H9 (cell line): ENCODE measurements around the gene ZNF524. TPM values are rescaled to one million over a fixed set of nuclear protein-coding genes. Genes with fewer than 3 reads are reported as not detected.

Experiments
- DNase-seq: peaks from one replicate; pipeline ENCODE4 v3.0.0-alpha.2; 2017
- H2AFZ ChIP-seq: one replicate; pipeline ENCODE4 v1.6.1; 2013; ENCODE audit warnings: mild to moderate bottlenecking, low read length, control low read depth, moderate library complexity
- H2AK5ac ChIP-seq: 2 replicates; pipeline ENCODE4 v1.6.1; 2013; ENCODE audit warnings: low read length, control low read depth, mixed read lengths; ENCODE audit not compliant: insufficient read length
- H2BK120ac ChIP-seq: one replicate; pipeline ENCODE4 v1.6.1; 2013; ENCODE audit warnings: low read depth, mild to moderate bottlenecking, low read length, control low read depth, inconsistent platforms; ENCODE audit not compliant: poor library complexity, severe bottlenecking
- H2BK12ac ChIP-seq: 2 replicates; pipeline ENCODE4 v1.6.1; 2013; ENCODE audit warnings: low read length, control low read depth, mixed read lengths, low read depth; ENCODE audit not compliant: insufficient read length
- H2BK15ac ChIP-seq: 2 replicates; pipeline ENCODE4 v1.6.1; 2013; ENCODE audit warnings: low read depth, low read length, control low read depth
- H2BK20ac ChIP-seq: one replicate; pipeline ENCODE4 v1.6.1; 2013; ENCODE audit warnings: low read depth, mild to moderate bottlenecking, low read length, control low read depth, inconsistent platforms; ENCODE audit not compliant: poor library complexity, severe bottlenecking
- H2BK5ac ChIP-seq: 2 replicates; pipeline ENCODE4 v1.6.1; 2013; ENCODE audit warnings: low read length, control low read depth, mixed read lengths; ENCODE audit not compliant: insufficient read length
- H3K14ac ChIP-seq: 2 replicates; pipeline ENCODE4 v1.6.1; 2013; ENCODE audit warnings: low read length, control low read depth; ENCODE audit not compliant: insufficient read depth
- H3K18ac ChIP-seq: 2 replicates; pipeline ENCODE4 v1.6.1; 2013; ENCODE audit warnings: low read depth, mild to moderate bottlenecking, mixed read lengths, low read length, control low read depth; ENCODE audit not compliant: insufficient read length
- H3K23ac ChIP-seq: 2 replicates; pipeline ENCODE4 v1.6.1; 2013; ENCODE audit warnings: low read length, control low read depth, mixed read lengths, low read depth; ENCODE audit not compliant: insufficient read length
- H3K23me2 ChIP-seq: 2 replicates; pipeline ENCODE4 v1.6.1; 2013; ENCODE audit warnings: low read depth, mild to moderate bottlenecking, mixed read lengths, low read length, control low read depth; ENCODE audit not compliant: insufficient read length, poor library complexity, severe bottlenecking
- H3K27ac ChIP-seq: 2 replicates; pipeline ENCODE4 v1.5.1; 2013; ENCODE audit warnings: low read length, control low read depth, mixed read lengths, low read depth; ENCODE audit not compliant: insufficient read length
- H3K27me3 ChIP-seq: 2 replicates; pipeline ENCODE4 v1.6.1; 2013; ENCODE audit warnings: low read length, control low read depth, inconsistent platforms; ENCODE audit not compliant: insufficient read depth
- H3K4ac ChIP-seq: 2 replicates; pipeline ENCODE4 v1.6.1; 2013; ENCODE audit warnings: low read depth, mild to moderate bottlenecking, control low read depth, inconsistent platforms, low read length, moderate library complexity
- H3K4me1 ChIP-seq: 2 replicates; pipeline ENCODE4 v1.6.1; 2013; ENCODE audit warnings: low read length, control low read depth, inconsistent platforms; ENCODE audit not compliant: insufficient read depth
- H3K4me2 ChIP-seq: 2 replicates; pipeline ENCODE4 v1.6.1; 2013; ENCODE audit warnings: low read length, control low read depth, mixed read lengths; ENCODE audit not compliant: insufficient read length, insufficient read depth
- H3K56ac ChIP-seq: 2 replicates; pipeline ENCODE4 v1.6.1; 2013; ENCODE audit warnings: low read depth, mild to moderate bottlenecking, mixed read lengths, low read length, control low read depth; ENCODE audit not compliant: insufficient read length
- H3K79me1 ChIP-seq: 2 replicates; pipeline ENCODE4 v1.6.1; 2013; ENCODE audit warnings: low read depth, mild to moderate bottlenecking, moderate library complexity, low read length, control low read depth, inconsistent platforms; ENCODE audit not compliant: insufficient read depth, poor library complexity, severe bottlenecking
- H3K79me2 ChIP-seq: 2 replicates; pipeline ENCODE4 v1.6.1; 2013; ENCODE audit warnings: low read length, control low read depth, inconsistent platforms; ENCODE audit not compliant: insufficient read depth
- H3K9ac ChIP-seq: 2 replicates; pipeline ENCODE4 v1.6.1; 2013; ENCODE audit warnings: low read length, control low read depth, mixed read lengths; ENCODE audit not compliant: insufficient read length; ENCODE audit errors: extremely low read depth
- H3K9me3 ChIP-seq: one replicate; pipeline ENCODE4 v1.6.1; 2013; ENCODE audit warnings: low read depth, low read length, inconsistent platforms; ENCODE audit not compliant: control insufficient read depth
- H3T11ph ChIP-seq: one replicate; pipeline ENCODE4 v1.6.1; 2013; ENCODE audit warnings: mild to moderate bottlenecking, low read length, control low read depth, inconsistent platforms
- H4K20me1 ChIP-seq: one replicate; pipeline ENCODE4 v1.6.1; 2013; ENCODE audit not compliant: control insufficient read depth, insufficient read length, insufficient read depth
- H4K5ac ChIP-seq: 2 replicates; pipeline ENCODE4 v1.6.1; 2013; ENCODE audit warnings: low read depth, mild to moderate bottlenecking, mixed read lengths, low read length, control low read depth; ENCODE audit not compliant: insufficient read length
- H4K8ac ChIP-seq: replicated peaks from 2 replicates; pipeline ENCODE4 v1.6.1; 2013; ENCODE audit warnings: low read length, control low read depth, mixed read lengths, low read depth; ENCODE audit not compliant: insufficient read length
- H4K91ac ChIP-seq: 2 replicates; pipeline ENCODE4 v1.6.1; 2013; ENCODE audit warnings: low read depth, mild to moderate bottlenecking, moderate library complexity, mixed read lengths, low read length, control low read depth; ENCODE audit not compliant: insufficient read length
- H3K27ac Mint-ChIP-seq, 3 experiments: 2 replicates in 2 of 3; 3 replicates in 1 of 3; pipeline ENCODE4 v1.8.0; 2020 to 2021; ENCODE audit warnings: mixed read lengths in 3 of 3, mild to moderate bottlenecking in 1 of 3, moderate library complexity in 1 of 3
- H3K27me3 Mint-ChIP-seq: 2 replicates; pipeline ENCODE4 v1.8.0; 2021; ENCODE audit warnings: low read depth, mild to moderate bottlenecking, moderate library complexity, mixed read lengths
- H3K36me3 Mint-ChIP-seq, 3 experiments: 2 replicates in 2 of 3; 3 replicates in 1 of 3; pipeline ENCODE4 v1.8.0; 2020 to 2021; ENCODE audit warnings: low read depth in 3 of 3, mixed read lengths in 3 of 3; ENCODE audit not compliant: insufficient read depth in 1 of 3
- H3K4me1 Mint-ChIP-seq, 2 experiments: 2 replicates each; pipeline ENCODE4 v1.8.0; 2020; ENCODE audit warnings: mixed read lengths in 2 of 2
- H3K4me3 Mint-ChIP-seq, 2 experiments: 2 replicates in 1 of 2; 3 replicates in 1 of 2; pipeline ENCODE4 v1.8.0; 2020 to 2021; ENCODE audit warnings: mild to moderate bottlenecking in 2 of 2, mixed read lengths in 2 of 2, moderate library complexity in 1 of 2
- H3K9me3 Mint-ChIP-seq, 2 experiments: 2 replicates in 1 of 2; 3 replicates in 1 of 2; pipeline ENCODE4 v1.8.0; 2020; ENCODE audit warnings: mild to moderate bottlenecking in 2 of 2, mixed read lengths in 2 of 2, moderate library complexity in 1 of 2
- WGBS: extraction: QIAGEN DNeasy Blood & Tissue Kit; methylation state at CpG from one replicate; pipeline ENCODE4 v1.1.7; 2013; ENCODE audit warnings: missing lambda C conversion rate, low lambda C conversion rate, mixed read lengths; ENCODE audit not compliant: insufficient read length; ENCODE audit errors: extremely low coverage; 5-methylcytosine and 5-hydroxymethylcytosine counted together
- total RNA-seq: library from RNA; stranded (reverse); gene quantifications from 2 replicates; pipeline ENCODE4 v1.2.1, GENCODE V29; 2021
- TF ChIP-seq, protein P1 (sequence below): fragments of 200-600 bp; sonication (generic); conservative IDR thresholded peaks from 3 replicates; pipeline ENCODE4 v1.8.0; 2021; ENCODE audit warnings: antibody characterized with exemption, mild to moderate bottlenecking

ZNF524 gene
- total RNA-seq, 1 experiment from 2014 or later: 3.0 TPM

DNA sequence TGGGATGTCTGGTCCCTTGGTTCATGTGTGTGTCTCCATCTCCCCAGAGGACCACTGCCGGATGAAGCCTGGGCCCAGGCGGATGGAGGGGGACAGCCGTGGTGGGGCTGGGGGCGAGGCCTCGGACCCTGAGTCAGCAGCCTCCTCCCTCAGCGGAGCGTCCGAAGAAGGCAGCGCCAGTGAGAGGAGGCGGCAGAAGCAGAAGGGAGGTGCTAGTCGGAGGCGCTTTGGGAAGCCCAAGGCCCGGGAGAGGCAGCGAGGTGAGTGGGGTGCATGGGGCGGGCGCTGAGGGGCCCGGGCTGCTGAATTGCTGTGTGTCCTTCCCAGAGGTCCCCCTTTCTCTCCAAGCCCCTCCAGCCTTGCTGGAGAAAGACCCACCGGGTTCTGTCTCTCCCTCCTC is 51.1 kb downstream of the ZNF524 start:
- TF ChIP-seq, protein P1, sequence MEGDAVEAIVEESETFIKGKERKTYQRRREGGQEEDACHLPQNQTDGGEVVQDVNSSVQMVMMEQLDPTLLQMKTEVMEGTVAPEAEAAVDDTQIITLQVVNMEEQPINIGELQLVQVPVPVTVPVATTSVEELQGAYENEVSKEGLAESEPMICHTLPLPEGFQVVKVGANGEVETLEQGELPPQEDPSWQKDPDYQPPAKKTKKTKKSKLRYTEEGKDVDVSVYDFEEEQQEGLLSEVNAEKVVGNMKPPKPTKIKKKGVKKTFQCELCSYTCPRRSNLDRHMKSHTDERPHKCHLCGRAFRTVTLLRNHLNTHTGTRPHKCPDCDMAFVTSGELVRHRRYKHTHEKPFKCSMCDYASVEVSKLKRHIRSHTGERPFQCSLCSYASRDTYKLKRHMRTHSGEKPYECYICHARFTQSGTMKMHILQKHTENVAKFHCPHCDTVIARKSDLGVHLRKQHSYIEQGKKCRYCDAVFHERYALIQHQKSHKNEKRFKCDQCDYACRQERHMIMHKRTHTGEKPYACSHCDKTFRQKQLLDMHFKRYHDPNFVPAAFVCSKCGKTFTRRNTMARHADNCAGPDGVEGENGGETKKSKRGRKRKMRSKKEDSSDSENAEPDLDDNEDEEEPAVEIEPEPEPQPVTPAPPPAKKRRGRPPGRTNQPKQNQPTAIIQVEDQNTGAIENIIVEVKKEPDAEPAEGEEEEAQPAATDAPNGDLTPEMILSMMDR: no peak

More for the DNA sequence above, 51.1 kb downstream of the ZNF524 start:
- no peak overlapping the region for H3K14ac ChIP-seq
- H3K27me3 Mint-ChIP-seq: no peaks in the 10 kb centered on the region; the same call in 1 of the 2 replicates
- H2BK12ac ChIP-seq: no peak overlapping the region
- H3K4me1 Mint-ChIP-seq: peaks cover 19 to 22% of the 10 kb centered on the region in 2 experiments
- H4K5ac ChIP-seq: no peak overlapping the region
- no peak overlapping the region for H3K56ac ChIP-seq
- H3K27ac ChIP-seq: no peak overlapping the region
- peaks cover 5% of the 10 kb centered on the region for H4K20me1 ChIP-seq
- no peak overlapping the region for H2BK15ac ChIP-seq
- no peak overlapping the region for H2AFZ ChIP-seq
- H3T11ph ChIP-seq: no peak overlapping the region
- H2BK20ac ChIP-seq: no peak overlapping the region
- no peak overlapping the region for H3K4ac ChIP-seq
- H3K18ac ChIP-seq: no peak overlapping the region
- H2BK120ac ChIP-seq: no peak overlapping the region
- H3K23me2 ChIP-seq: peaks cover 29% of the 10 kb centered on the region
- WGBS: no CpG with 5 or more reads among the region's 18 CpGs
- H3K9me3 ChIP-seq: no peaks in the 10 kb centered on the region
- no peak for DNase-seq
- H3K9me3 Mint-ChIP-seq: peaks cover 0 to 3% of the 10 kb centered on the region in 2 experiments; a peak in 3 of 5 replicates
- H3K23ac ChIP-seq: no peak overlapping the region
- 0 out of 5 replicates have a peak overlapping the region, but pooled peaks of 1 of the 2 experiments have one; percentile 60 for H3K4me3 Mint-ChIP-seq
- no peak overlapping the region for H2AK5ac ChIP-seq
- H3K4me1 ChIP-seq: no peaks in the 10 kb centered on the region
- H3K27ac Mint-ChIP-seq: peak overlapping the region in 2 of 3 experiments; percentile 75 to 88; a peak in 3 of 7 replicates
- no peaks in the 10 kb centered on the region for H3K79me1 ChIP-seq
- peaks cover 6 to 46% (median 38%) of the 10 kb centered on the region in 3 experiments; a peak in 6 of 7 replicates for H3K36me3 Mint-ChIP-seq
- no peak overlapping the region for H2BK5ac ChIP-seq
- no peak overlapping the region for H4K91ac ChIP-seq
- no peak overlapping the region for H3K4me2 ChIP-seq
- H3K9ac ChIP-seq: no peak overlapping the region
- H3K27me3 ChIP-seq: no peaks in the 10 kb centered on the region
- peaks cover 7% of the 10 kb centered on the region; the same call in 1 of the 2 replicates for H3K79me2 ChIP-seq
- H4K8ac ChIP-seq: no peak overlapping the region
